Esophagus (tissue), 2 donors: ENCODE results near the gene KASH5. TPM values are rescaled to one million over a fixed set of nuclear protein-coding genes. Genes with fewer than 3 reads are reported as not detected.
"Not testable (repeated sequence)": the region's sequence is repeated elsewhere in the genome, so short reads cannot be mapped to it uniquely, and the experiment has no call there.

Source experiments
- H3K27ac ChIP-seq, 2 donors: one replicate each; pipeline ENCODE4 v1.5.1; 2013; ENCODE audit warnings: low read depth in 2 of 2, mild to moderate bottlenecking in 2 of 2, inconsistent platforms in 1 of 2, low read length in 1 of 2, moderate library complexity in 1 of 2
- H3K27me3 ChIP-seq, 2 donors: one replicate each; pipeline ENCODE4 v1.6.1; 2013; ENCODE audit warnings: low read length in 2 of 2, control low read depth in 1 of 2, mild to moderate bottlenecking in 1 of 2; ENCODE audit not compliant: insufficient read depth in 2 of 2, control insufficient read depth in 1 of 2
- H3K36me3 ChIP-seq, 2 donors: one replicate each; pipeline ENCODE4 v1.6.1; 2013; ENCODE audit warnings: low read length in 1 of 2; ENCODE audit not compliant: control insufficient read depth in 2 of 2, insufficient read depth in 2 of 2
- H3K4me1 ChIP-seq, 2 donors: one replicate each; pipeline ENCODE4 v1.6.1; 2013; ENCODE audit warnings: low read length in 1 of 2; ENCODE audit not compliant: control insufficient read depth in 2 of 2, insufficient read depth in 2 of 2
- H3K4me3 ChIP-seq, 2 donors: one replicate each; pipeline ENCODE4 v1.5.1; 2013; ENCODE audit warnings: low read length in 2 of 2, mild to moderate bottlenecking in 2 of 2, low read depth in 1 of 2, moderate library complexity in 1 of 2
- H3K9me3 ChIP-seq, 2 donors: one replicate each; pipeline ENCODE4 v1.6.1; 2013; ENCODE audit warnings: mild to moderate bottlenecking in 2 of 2, low read depth in 1 of 2, low read length in 1 of 2, moderate library complexity in 1 of 2; ENCODE audit not compliant: control insufficient read depth in 2 of 2, insufficient read depth in 1 of 2
- WGBS, 2 donors: extraction: QIAGEN DNeasy Blood & Tissue Kit; methylation state at CpG; one replicate each; pipeline ENCODE4 v1.1.7; 2013; 5-methylcytosine and 5-hydroxymethylcytosine counted together
- polyA plus RNA-seq, 2 donors: library from polyadenylated mRNA; stranded (reverse); fragments of 200-250 nt; gene quantifications; one replicate each; pipeline ENCODE4 v1.2.3, GENCODE V29; 2013
- donor health status: healthy with polysubstance abuse.
- donor health status: Bipolar disorder and iron deficiency.

Gene KASH5
- polyA plus RNA-seq, 2 donors, result not detected

- Histone ChIP-seq H3K4me1 (no peaks in the 10 kb centered on the region), H3K36me3 (no peaks in the 10 kb centered on the region), H3K27ac (no peak overlapping the region), H3K9me3 (peaks cover 8% of the 10 kb centered on the region in 2 donors), H3K4me3 (no peak overlapping the region), H3K27me3 (no peaks in the 10 kb centered on the region)
- 77 to 79% methylated on average over 3 of the region's 3 CpGs for WGBS, 2 donors
Measured at GRCh38 chr19:49371184-49371583, 16.9 kb upstream of the KASH5 start.

- not testable (repeated sequence) for H3K4me3 ChIP-seq, H3K36me3 ChIP-seq, H3K27me3 ChIP-seq, H3K9me3 ChIP-seq, H3K27ac ChIP-seq, H3K4me1 ChIP-seq
- 76 to 81% methylated on average over 3 of the region's 3 CpGs for WGBS, 2 donors
Measured at GRCh38 chr19:49373174-49373573, 14.9 kb upstream of the KASH5 start.

GRCh38 chr19:49374665-49375434 is 13.2 kb upstream of the KASH5 start:
- peaks cover under 1 to 2% of the 10 kb centered on the region in 2 donors for H3K9me3 ChIP-seq
- WGBS, 2 donors, result 87% methylated on average over 15 to 16 of the region's 16 CpGs
- no peaks in the 10 kb centered on the region for H3K27me3 ChIP-seq

GRCh38 chr19:49378512-49378911 is 9.5 kb upstream of the KASH5 start:
- Histone ChIP-seq H3K27me3 (no peaks in the 10 kb centered on the region), H3K4me3 (no peak overlapping the region), H3K4me1 (no peaks in the 10 kb centered on the region), H3K9me3 (no peaks in the 10 kb centered on the region), H3K27ac (no peak overlapping the region), H3K36me3 (no peaks in the 10 kb centered on the region)
- WGBS, 2 donors, result 69 to 86% methylated on average over 3 of the region's 3 CpGs

More at GRCh38 chr19:49374665-49375434, 13.2 kb upstream of the KASH5 start:
- no peak overlapping the region for H3K4me3 ChIP-seq
- no peak overlapping the region for H3K27ac ChIP-seq
- no peaks in the 10 kb centered on the region for H3K36me3 ChIP-seq
- no peaks in the 10 kb centered on the region for H3K4me1 ChIP-seq

- H3K4me3 ChIP-seq, result no peak overlapping the region
- H3K27me3 ChIP-seq, result no peaks in the 10 kb centered on the region
- 92 to 96% methylated on average over 3 of the region's 3 CpGs for WGBS, 2 donors
- no peak overlapping the region for H3K27ac ChIP-seq
- H3K36me3 ChIP-seq, result no peaks in the 10 kb centered on the region
- no peaks in the 10 kb centered on the region for H3K9me3 ChIP-seq
- H3K4me1 ChIP-seq, result no peaks in the 10 kb centered on the region
Measured at GRCh38 chr19:49380391-49380790, 7.7 kb upstream of the KASH5 start.

- Histone ChIP-seq H3K4me1 (no peaks in the 10 kb centered on the region), H3K36me3 (no peaks in the 10 kb centered on the region), H3K27ac (no peak overlapping the region), H3K9me3 (no peaks in the 10 kb centered on the region), H3K27me3 (no peaks in the 10 kb centered on the region), H3K4me3 (no peak overlapping the region)
- 89 to 93% methylated on average over 5 of the region's 5 CpGs for WGBS, 2 donors
Measured at GRCh38 chr19:49382639-49383038, 5.4 kb upstream of the KASH5 start.

- H3K36me3 ChIP-seq, result no peaks in the 10 kb centered on the region
- H3K27ac ChIP-seq, result no peak overlapping the region
- no peaks in the 10 kb centered on the region for H3K27me3 ChIP-seq
- H3K4me3 ChIP-seq, result no peak overlapping the region
- WGBS, 2 donors, result 50% methylated on average over 1 of the region's 1 CpG
- no peaks in the 10 kb centered on the region for H3K9me3 ChIP-seq
- H3K4me1 ChIP-seq, result no peaks in the 10 kb centered on the region
Measured at GRCh38 chr19:49383599-49383998, 4.5 kb upstream of the KASH5 start.

- 79 to 86% methylated on average over 20 of the region's 20 CpGs for WGBS, 2 donors
- H3K4me1 ChIP-seq, result no peaks in the 10 kb centered on the region
- H3K9me3 ChIP-seq, result no peaks in the 10 kb centered on the region
- no peak overlapping the region for H3K4me3 ChIP-seq
- H3K27me3 ChIP-seq, result no peaks in the 10 kb centered on the region
- H3K27ac ChIP-seq, result no peak overlapping the region
- no peaks in the 10 kb centered on the region for H3K36me3 ChIP-seq
Measured at GRCh38 chr19:49389406-49389805, 1.4 kb downstream of the KASH5 start.

- no peaks in the 10 kb centered on the region for H3K4me1 ChIP-seq
- WGBS, 2 donors, result 61 to 62% methylated on average over 26 of the region's 26 CpGs
- no peaks in the 10 kb centered on the region for H3K9me3 ChIP-seq
- no peaks in the 10 kb centered on the region for H3K27me3 ChIP-seq
- no peak overlapping the region for H3K27ac ChIP-seq
- H3K4me3 ChIP-seq, result no peak overlapping the region
- no peaks in the 10 kb centered on the region for H3K36me3 ChIP-seq
Measured at GRCh38 chr19:49390131-49390928, 2.3 kb downstream of the KASH5 start.
